K562 (cell line): ENCODE results near the gene ADGRD1. TPM values are rescaled to one million over a fixed set of nuclear protein-coding genes. Genes with fewer than 3 reads are reported as not detected.
A peak's percentile ranks its signal among the peaks of the same experiment; 100 is the strongest.

Source experiments
- ATAC-seq: fragments of 200-7000 bp; cut with Tn5 transposase; 3 replicates; pipeline ENCODE4 v1.9.1; 2020; ENCODE audit warnings: moderate library complexity
- BruUV-seq: library from RNA; stranded (reverse); fragments of 400-500 nt; replicated peaks from 2 replicates; lab custom pipeline; 2021; lab: Mats Ljungman, UMichigan
- CTCF ChIA-PET: fragments of 300-600 bp; formaldehyde crosslinking; extraction: SDS; loops from one replicate; lab custom pipeline; 2021; ENCODE audit warnings: low intra/inter-chr PET ratio; lab: Yijun Ruan, JAX
- POLR2A ChIA-PET: fragments of 300-600, 350-650 bp; sonication (Branson Sonifier 250); formaldehyde crosslinking; extraction: SDS; loops from one replicate; lab custom pipeline; 2021; ENCODE audit warnings: antibody characterized with exemption, inconsistent platforms; lab: Yijun Ruan, JAX
- DNase-seq, 4 experiments: peaks; one replicate each; pipeline versions ENCODE4 v3.0.0 to v3.0.0-alpha.2; 2011 to 2018; ENCODE audit warnings: low spot score in 3 of 4, mixed read lengths in 3 of 4; ENCODE audit errors: extremely low read depth in 1 of 4
- FAIRE-seq: peaks from 2 replicates; lab custom pipeline; 2011; peaks lifted over from hg19 to GRCh38; lab: Jason Lieb, UNC
- H2AFZ ChIP-seq: 2 replicates; pipeline ENCODE4 v1.6.0; 2011; ENCODE audit warnings: low read depth, low read length, control low read depth, inconsistent platforms
- H3K27ac ChIP-seq: fragments of 200-600 bp; 3 replicates; pipeline ENCODE4 v1.8.0; 2011; ENCODE audit warnings: low read depth, mild to moderate bottlenecking, control low read depth, inconsistent platforms, low read length, moderate library complexity, mixed read lengths; ENCODE audit errors: extremely low read depth
- H3K27me3 ChIP-seq, 2 experiments: fragments of 300-600 bp in 1 of 2; 2 replicates in 1 of 2; 3 replicates in 1 of 2; pipeline versions ENCODE4 v1.6.0 to v1.8.0; 2011; ENCODE audit warnings: inconsistent platforms in 2 of 2, low read length in 2 of 2, mild to moderate bottlenecking in 1 of 2, mixed read lengths in 1 of 2, moderate library complexity in 1 of 2; ENCODE audit not compliant: control insufficient read depth in 2 of 2, insufficient read depth in 2 of 2
- H3K36me3 ChIP-seq: fragments of 300-600 bp; 3 replicates; pipeline ENCODE4 v1.8.0; 2011; ENCODE audit warnings: mild to moderate bottlenecking, low read length, inconsistent platforms; ENCODE audit not compliant: control insufficient read depth, insufficient read depth
- H3K4me1 ChIP-seq, 2 experiments: fragments of 200-600 bp in 1 of 2; replicated peaks in 1 of 2; 2 replicates in 1 of 2; 3 replicates in 1 of 2; pipeline versions ENCODE4 v1.5.1 to v1.8.0; 2011; ENCODE audit warnings: inconsistent platforms in 2 of 2, low read length in 2 of 2, mild to moderate bottlenecking in 1 of 2, mixed read lengths in 1 of 2, moderate library complexity in 1 of 2; ENCODE audit not compliant: control insufficient read depth in 2 of 2, insufficient read depth in 2 of 2
- H3K4me2 ChIP-seq: 2 replicates; pipeline ENCODE4 v1.6.1; 2011; ENCODE audit warnings: low read length, control low read depth, inconsistent platforms, mixed read lengths; ENCODE audit not compliant: insufficient read depth
- H3K4me3 ChIP-seq: fragments of 200-600 bp; sonication (generic), shearing (Covaris generic); 2 replicates; pipeline ENCODE4 v1.5.1; 2016; ENCODE audit warnings: control low read depth, inconsistent platforms
- H3K79me2 ChIP-seq: fragments of 200-600 bp; 3 replicates; pipeline ENCODE4 v1.8.0; 2011; ENCODE audit warnings: low read length, inconsistent platforms; ENCODE audit not compliant: control insufficient read depth, insufficient read depth
- H3K9ac ChIP-seq, 2 experiments: 2 replicates each; pipeline versions ENCODE4 v1.6.0 to v1.6.1; 2011; ENCODE audit warnings: low read depth in 2 of 2, low read length in 2 of 2, control low read depth in 1 of 2, inconsistent platforms in 1 of 2, mild to moderate bottlenecking in 1 of 2, mixed read lengths in 1 of 2; ENCODE audit not compliant: insufficient read depth in 1 of 2
- H3K9me1 ChIP-seq: one replicate; pipeline ENCODE4 v1.6.0; 2011; ENCODE audit warnings: inconsistent platforms, mild to moderate bottlenecking, low read length, moderate library complexity; ENCODE audit not compliant: control insufficient read depth, insufficient read depth
- H3K9me3 ChIP-seq: replicated peaks from 2 replicates; pipeline ENCODE4 v1.5.1; 2011; ENCODE audit warnings: low read depth, low read length, inconsistent platforms; ENCODE audit not compliant: control insufficient read depth, insufficient read depth
- H4K20me1 ChIP-seq: replicated peaks from 2 replicates; pipeline ENCODE4 v1.6.1; 2011; ENCODE audit warnings: low read length, inconsistent platforms, mixed read lengths; ENCODE audit not compliant: control insufficient read depth, insufficient read depth
- ASH1L ChIP-seq: fragments of 450-650 bp; IDR thresholded peaks from 2 replicates; pipeline ENCODE4 v1.6.1; 2018; ENCODE audit warnings: borderline replicate concordance, mild to moderate bottlenecking, low read depth; ENCODE audit not compliant: partially characterized antibody
- ATF7 ChIP-seq: fragments of 450-650 bp; IDR thresholded peaks from 2 replicates; pipeline ENCODE4 v1.7.1; 2014; ENCODE audit warnings: mild to moderate bottlenecking, moderate library complexity
- HNRNPUL1 ChIP-seq: fragments of 200-400 bp; formaldehyde crosslinking; IDR thresholded peaks from 2 replicates; pipeline ENCODE4 v1.6.1; 2017; ENCODE audit warnings: low read length
- MAFF ChIP-seq: IDR thresholded peaks from 2 replicates; pipeline ENCODE4 v1.6.1; 2012; ENCODE audit warnings: low read length, improper control_type of control experiment
- MAFK ChIP-seq: IDR thresholded peaks from 2 replicates; pipeline ENCODE4 v1.6.1; 2011; ENCODE audit warnings: low read length, improper control_type of control experiment
- MED1 ChIP-seq: sonication (generic); formaldehyde crosslinking; IDR thresholded peaks from 2 replicates; pipeline ENCODE4 v1.8.1; 2023; ENCODE audit warnings: missing genetic modification reagents, borderline replicate concordance
- WGBS: fragments of 100-300 bp; shearing (Covaris generic); methylation state at CpG from one replicate; pipeline ENCODE4 v1.1.6; 2016; ENCODE audit warnings: low coverage, mixed read lengths; ENCODE audit not compliant: insufficient coverage; ENCODE audit errors: missing lambda C conversion rate; 5-methylcytosine and 5-hydroxymethylcytosine counted together
- in situ Hi-C: fragments of 300-500 bp; cut with MboI; formaldehyde crosslinking; loops from 4 replicates; pipeline ENCODE4 v1.15.0; 2018; ENCODE audit warnings: inconsistent platforms, mixed read lengths
- intact Hi-C: fragments of 100-400 bp; cut with micrococcal nuclease; formaldehyde crosslinking; loops from 2 replicates; pipeline ENCODE4 v1.14.2; 2022
- polyA plus RNA-seq, 8 experiments: library from polyadenylated mRNA; depleted of rRNA in 4 of 8; stranded (reverse) in 5 of 8; unstranded in 3 of 8; fragments of >200 nt; fragmentation: Nextera tagmentation in 2 of 8; fragmentation: Illumina TruSeq in 1 of 8; extraction: Ambion mirVana in 2 of 8; extraction: Trizol in 1 of 8; gene quantifications; 2 replicates each; pipeline versions ENCODE4 v1.2.1 to v1.2.3, GENCODE V29; 2011 to 2014; ENCODE audit warnings: inconsistent platforms in 1 of 8, missing spikeins in 1 of 8
- total RNA-seq, 7 experiments: library from RNA; depleted of rRNA in 6 of 7; stranded (reverse); fragments of >200 nt in 6 of 7; fragmentation: Illumina TruSeq in 2 of 7; extraction: Trizol in 2 of 7; gene quantifications; 2 replicates each; pipeline versions ENCODE4 v1.2.1 to v1.2.3, GENCODE V29; 2011 to 2021; ENCODE audit warnings: low replicate concordance in 1 of 7
- TF ChIP-seq, protein P1 (sequence below): fragments of 450-650 bp; formaldehyde crosslinking; IDR thresholded peaks from 2 replicates; pipeline ENCODE4 v1.4.0; 2022; ENCODE audit warnings: missing genetic modification characterization

Gene ADGRD1
- total and polyA plus RNA-seq, 9 of the 15 experiments (the other 6 are each of a cell fraction or from before 2014, with no cell fraction given) = 1.7 to 11.7 (median 3.3) TPM

DNA sequence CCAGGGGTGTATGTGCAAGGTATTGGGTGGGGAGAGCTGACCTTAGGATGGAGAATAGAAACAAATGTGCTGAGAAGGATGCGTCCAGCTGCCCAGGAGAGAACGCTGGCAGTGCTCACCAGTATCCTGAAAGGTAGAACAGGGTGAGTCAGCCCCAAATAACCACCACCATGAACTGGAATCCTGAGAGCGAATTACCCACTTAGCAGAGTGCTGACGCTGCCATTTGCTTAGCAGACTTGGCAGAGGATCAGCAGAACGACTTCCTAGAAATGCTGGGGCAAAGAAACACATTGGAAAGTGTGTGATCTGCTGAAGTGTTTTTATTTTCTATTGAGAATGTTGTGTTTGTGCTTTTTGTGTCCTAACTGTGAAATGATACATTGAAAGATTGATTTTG lies 213.6 kb downstream of the ADGRD1 start:
- Histone ChIP-seq H3K36me3 (no peaks in the 10 kb centered on the region), H2AFZ (no peak overlapping the region), H3K4me3 (no peak overlapping the region), H3K27ac (no peak overlapping the region), H3K4me2 (no peak overlapping the region), H3K9me3 (no peaks in the 10 kb centered on the region)
- FAIRE-seq = no peak
- in situ Hi-C loops (no loop called here), intact Hi-C loops (no loop called here)
- peak; percentile 33; the same call in 1 of the 2 replicates for TF ChIP-seq MAFF
- peak; percentile 37; the same call in 1 of the 2 replicates for TF ChIP-seq MAFK
- no peak for TF ChIP-seq ATF7
- TF ChIP-seq, all 486 proteins: peak for 2
- Histone ChIP-seq H3K9me1 (no peaks in the 10 kb centered on the region), H3K79me2 (no peaks in the 10 kb centered on the region), H3K9ac (no peak overlapping the region), H4K20me1 (no peaks in the 10 kb centered on the region), H3K27me3 (peaks cover 0 to 19% of the 10 kb centered on the region in 2 experiments; a peak in 3 of 5 replicates), H3K4me1 (peaks cover 0 to 12% of the 10 kb centered on the region in 2 experiments; a peak in 1 of 5 replicates)
- POLR2A ChIA-PET = interaction anchor here (1.1 kb wide), 1 partner anchor 9 kb away, joined by 3 read pairs; no protein-coding TSS in a partner anchor
- no peak for DNase-seq
- CTCF ChIA-PET = no interaction called here
- 2% methylated on average over 5 of the region's 5 CpGs for WGBS
- BruUV-seq = no TSS peak
- ATAC-seq = no peak

DNA sequence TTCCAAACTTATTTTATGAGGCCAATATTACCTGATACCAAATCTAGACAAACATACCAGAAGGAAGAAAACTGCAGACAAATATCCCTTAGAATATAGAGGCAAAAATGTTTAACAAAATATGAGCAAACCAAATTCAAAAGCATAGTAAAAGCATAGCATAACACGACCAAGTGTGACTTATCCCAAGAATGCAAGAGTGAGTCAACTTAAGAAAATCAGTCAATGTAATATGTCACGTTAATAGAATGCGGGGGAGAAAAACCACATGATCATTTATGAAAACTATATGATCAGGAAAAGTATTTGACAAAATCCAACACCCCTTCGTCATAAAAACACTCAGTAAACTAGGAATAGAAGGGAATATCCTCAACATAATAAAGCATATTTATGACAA lies 217.3 kb downstream of the ADGRD1 start:
- Histone ChIP-seq H3K4me2 (no peak overlapping the region), H3K9ac (no peak overlapping the region), H3K9me3 (no peaks in the 10 kb centered on the region; the same call in 1 of the 2 replicates), H2AFZ (no peak overlapping the region), H3K27me3 (peaks cover 0 to 28% of the 10 kb centered on the region in 2 experiments; a peak in 3 of 5 replicates), H4K20me1 (no peaks in the 10 kb centered on the region), H3K9me1 (no peaks in the 10 kb centered on the region), H3K36me3 (no peaks in the 10 kb centered on the region), H3K4me3 (no peak overlapping the region), H3K79me2 (no peaks in the 10 kb centered on the region), H3K27ac (no peak overlapping the region), H3K4me1 (no peaks in the 10 kb centered on the region)
- POLR2A ChIA-PET = no interaction called here
- ATAC-seq (no peak), FAIRE-seq (no peak), DNase-seq (no peak)
- BruUV-seq = no TSS peak
- TF ChIP-seq, protein P1, sequence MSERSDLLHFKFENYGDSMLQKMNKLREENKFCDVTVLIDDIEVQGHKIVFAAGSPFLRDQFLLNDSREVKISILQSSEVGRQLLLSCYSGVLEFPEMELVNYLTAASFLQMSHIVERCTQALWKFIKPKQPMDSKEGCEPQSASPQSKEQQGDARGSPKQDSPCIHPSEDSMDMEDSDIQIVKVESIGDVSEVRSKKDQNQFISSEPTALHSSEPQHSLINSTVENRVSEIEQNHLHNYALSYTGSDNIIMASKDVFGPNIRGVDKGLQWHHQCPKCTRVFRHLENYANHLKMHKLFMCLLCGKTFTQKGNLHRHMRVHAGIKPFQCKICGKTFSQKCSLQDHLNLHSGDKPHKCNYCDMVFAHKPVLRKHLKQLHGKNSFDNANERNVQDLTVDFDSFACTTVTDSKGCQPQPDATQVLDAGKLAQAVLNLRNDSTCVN = no peak
- no peak for TF ChIP-seq MED1
- no peak for TF ChIP-seq ASH1L
- TF ChIP-seq HNRNPUL1 = no peak
- intact Hi-C loops (no loop called here), in situ Hi-C loops (no loop called here)
- CTCF ChIA-PET = no interaction called here
- 2% methylated on average over 4 of the region's 4 CpGs for WGBS
